D721Med (cell line): Measurements from ENCODE around the gene SPR.
A peak's percentile ranks its signal among the peaks of the same experiment; 100 is the strongest.

Experiments
- DNase-seq: peaks from one replicate; pipeline ENCODE4 v3.0.0; 2011; ENCODE audit warnings: low spot score; ENCODE audit not compliant: insufficient read length
- FAIRE-seq: peaks from 2 replicates; lab custom pipeline; 2011; peaks lifted over from hg19 to GRCh38; lab: Jason Lieb, UNC
- TF ChIP-seq, protein P1 (sequence below): IDR thresholded peaks from 2 replicates; pipeline ENCODE4 v1.5.1; 2012; ENCODE audit warnings: mild to moderate bottlenecking, control low read depth; ENCODE audit not compliant: insufficient read depth; ENCODE audit errors: missing control alignments

SPR gene

GRCh38 chr2:72926811-72927465 lies 39.7 kb downstream of the SPR start:
- FAIRE-seq: no peak
- TF ChIP-seq, protein P1, sequence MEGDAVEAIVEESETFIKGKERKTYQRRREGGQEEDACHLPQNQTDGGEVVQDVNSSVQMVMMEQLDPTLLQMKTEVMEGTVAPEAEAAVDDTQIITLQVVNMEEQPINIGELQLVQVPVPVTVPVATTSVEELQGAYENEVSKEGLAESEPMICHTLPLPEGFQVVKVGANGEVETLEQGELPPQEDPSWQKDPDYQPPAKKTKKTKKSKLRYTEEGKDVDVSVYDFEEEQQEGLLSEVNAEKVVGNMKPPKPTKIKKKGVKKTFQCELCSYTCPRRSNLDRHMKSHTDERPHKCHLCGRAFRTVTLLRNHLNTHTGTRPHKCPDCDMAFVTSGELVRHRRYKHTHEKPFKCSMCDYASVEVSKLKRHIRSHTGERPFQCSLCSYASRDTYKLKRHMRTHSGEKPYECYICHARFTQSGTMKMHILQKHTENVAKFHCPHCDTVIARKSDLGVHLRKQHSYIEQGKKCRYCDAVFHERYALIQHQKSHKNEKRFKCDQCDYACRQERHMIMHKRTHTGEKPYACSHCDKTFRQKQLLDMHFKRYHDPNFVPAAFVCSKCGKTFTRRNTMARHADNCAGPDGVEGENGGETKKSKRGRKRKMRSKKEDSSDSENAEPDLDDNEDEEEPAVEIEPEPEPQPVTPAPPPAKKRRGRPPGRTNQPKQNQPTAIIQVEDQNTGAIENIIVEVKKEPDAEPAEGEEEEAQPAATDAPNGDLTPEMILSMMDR: no peak
- peak; percentile 7 for DNase-seq

- DNase-seq: peak; percentile 3
- TF ChIP-seq, protein P1: no peak
- FAIRE-seq: no peak
These were observed 40.7 kb downstream of the SPR start for GRCh38 chr2:72927619-72928550.

DNA sequence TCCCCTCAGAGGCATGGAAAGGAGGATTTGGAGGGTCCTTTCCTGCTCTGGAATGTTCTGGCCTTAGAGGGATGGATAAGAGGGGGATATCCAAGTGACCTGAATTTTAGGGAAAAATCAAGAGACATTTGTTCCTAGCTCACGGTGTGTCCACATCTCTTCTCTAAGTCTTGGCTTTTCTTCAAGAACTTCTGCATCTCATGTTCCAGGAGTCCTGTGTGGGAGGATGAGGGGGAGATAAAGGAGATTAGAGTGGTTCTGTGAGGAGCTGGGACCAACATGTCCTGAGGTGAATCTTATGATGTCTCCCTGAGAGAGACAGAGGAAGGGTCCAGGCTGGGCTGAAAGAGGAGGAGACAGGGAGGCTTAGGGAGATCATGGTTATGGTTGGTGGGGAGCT lies 41.8 kb downstream of the SPR start:
- no peak for FAIRE-seq
- TF ChIP-seq, protein P1: no peak
- DNase-seq: no peak

GRCh38 chr2:72931280-72931910 lies 44.2 kb downstream of the SPR start:
- FAIRE-seq: no peak
- DNase-seq: no peak
- TF ChIP-seq, protein P1: no peak

DNA sequence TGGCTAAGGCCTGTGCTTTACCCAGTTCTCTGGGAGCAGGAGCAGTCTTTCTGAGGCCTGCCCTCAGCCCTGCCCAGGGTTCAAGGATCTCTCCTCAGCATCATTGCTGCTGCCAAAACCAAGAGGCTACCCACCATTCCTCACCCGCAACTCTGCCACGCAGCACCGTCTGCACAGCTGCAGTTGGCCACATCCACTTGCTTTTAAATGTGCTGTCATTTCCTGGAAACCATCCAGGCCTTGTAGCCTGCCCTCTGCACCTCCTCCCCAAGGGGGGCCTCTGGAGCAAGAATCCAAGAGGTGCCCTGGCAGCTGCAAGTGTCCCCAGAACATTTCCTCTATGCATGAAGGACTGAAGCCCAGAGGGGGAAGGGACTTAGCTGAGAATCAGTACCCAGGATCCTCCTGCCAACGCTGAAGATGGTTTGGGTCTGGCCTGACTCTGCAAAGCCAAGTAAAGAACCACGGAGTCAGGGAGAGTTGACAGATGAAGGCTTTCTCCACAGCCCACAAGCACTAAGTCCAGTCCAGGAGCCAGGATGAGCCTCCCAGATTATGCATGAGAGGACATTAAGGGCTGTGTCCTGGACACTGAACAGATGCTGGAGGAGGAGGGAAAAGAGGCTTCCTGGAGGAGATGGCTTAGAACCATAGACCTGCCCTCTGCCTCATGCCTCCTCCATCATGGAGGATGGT lies 45.0 kb downstream of the SPR start:
- DNase-seq (no peak), FAIRE-seq (no peak)

GRCh38 chr2:72932805-72933204 lies 45.6 kb downstream of the SPR start:
- TF ChIP-seq, protein P1: no peak
- FAIRE-seq (no peak), DNase-seq (no peak)

More for the DNA sequence above, 45.0 kb downstream of the SPR start:
- TF ChIP-seq, protein P1: no peak
